SK-MEL-5 (cell line): ENCODE results near the gene RASGRP2. TPM values are rescaled to one million over a fixed set of nuclear protein-coding genes. Genes with fewer than 3 reads are reported as not detected.

Experiments
- DNase-seq: peaks from one replicate; pipeline ENCODE4 v3.0.0-alpha.2; 2016; ENCODE audit warnings: low read depth, low spot score
- in situ Hi-C: cut with HindIII; loops from 2 replicates; pipeline ENCODE4 v1.10.0; 2016; ENCODE audit warnings: low sequenced_read_pairs, high pct_unique_total_duplicates, low pct_unique_long_range_greater_than_20kb
- total RNA-seq: library from RNA; depleted of rRNA; stranded (reverse); fragments of >200 nt; shearing (Covaris generic); gene quantifications from 2 replicates; pipeline ENCODE4 v1.2.3, GENCODE V29; 2014

RASGRP2 gene
- total RNA-seq, 1 experiment from 2014 or later: not detected

DNA sequence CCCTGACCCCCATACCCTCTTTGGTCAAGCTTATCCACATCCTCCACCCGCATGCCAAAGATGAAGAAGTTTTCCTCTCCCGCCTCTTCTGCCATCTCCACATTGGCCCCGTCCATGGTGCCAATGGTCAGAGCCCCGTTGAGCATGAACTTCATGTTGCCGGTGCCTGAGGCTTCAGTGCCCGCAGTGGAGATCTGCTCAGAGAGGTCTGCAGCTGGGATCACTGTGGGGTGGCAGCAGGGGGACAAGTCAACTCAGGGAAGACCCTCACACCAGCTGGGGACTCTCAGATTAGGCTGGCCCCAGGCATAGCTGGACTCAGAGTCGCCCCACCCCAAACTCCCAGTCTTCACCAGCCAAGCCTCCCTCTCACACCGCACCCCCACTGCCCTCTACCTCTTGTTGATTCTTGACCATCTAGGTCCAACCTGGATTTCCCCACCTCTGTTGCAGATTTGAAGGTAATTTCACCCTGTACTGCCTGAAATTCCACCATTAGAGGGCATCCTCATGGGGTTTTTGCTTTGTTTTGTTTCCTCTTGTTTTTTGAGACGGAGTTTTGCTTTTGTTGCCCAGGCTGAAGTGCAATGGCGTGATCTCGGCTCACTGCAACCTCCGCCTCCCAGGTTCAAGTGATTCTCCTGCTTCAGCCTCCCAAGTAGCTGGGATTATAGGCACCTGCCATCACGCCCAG is 6.6 kb upstream of the RASGRP2 start:
- DNase-seq: no peak
- in situ Hi-C loops: no loop called here

DNA sequence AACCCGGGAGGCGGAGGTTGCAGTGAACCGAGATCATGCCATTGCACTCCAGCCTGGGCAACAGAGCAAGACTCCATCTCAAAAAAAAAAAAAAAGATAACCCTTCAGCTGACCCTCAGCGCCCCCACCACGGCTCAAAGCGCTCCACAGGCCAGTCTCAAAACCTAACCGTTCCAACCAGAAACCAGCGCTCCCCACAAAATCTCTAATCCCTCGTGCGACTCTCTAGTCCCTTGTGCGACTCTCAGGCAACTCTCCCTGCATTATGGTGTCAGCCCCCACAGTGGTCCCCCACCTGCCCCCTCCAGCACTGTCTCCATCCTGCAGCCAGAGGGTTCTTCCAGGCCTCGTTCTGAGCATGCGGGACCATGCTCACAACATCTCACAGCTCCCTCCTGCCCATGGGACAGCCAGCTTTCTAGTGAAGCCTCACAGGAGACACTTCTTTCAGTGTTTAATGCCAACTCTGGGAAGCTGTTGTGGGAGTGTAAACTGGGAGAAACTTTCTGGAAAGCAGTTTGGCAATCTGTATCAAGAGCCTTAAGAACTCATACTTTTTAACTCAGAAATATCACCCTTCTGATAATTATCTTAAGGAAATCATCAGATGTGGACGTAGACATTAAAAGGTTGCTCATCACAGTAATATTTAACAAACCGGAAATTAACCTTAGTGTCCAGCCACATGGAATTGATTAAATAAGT is 4.2 kb upstream of the RASGRP2 start:
- in situ Hi-C loops: no loop called here
- DNase-seq: no peak

- in situ Hi-C loops: no loop called here
- no peak for DNase-seq
Observed at GRCh38 chr11:64746486-64746885, 2.5 kb upstream of the RASGRP2 start.

DNA sequence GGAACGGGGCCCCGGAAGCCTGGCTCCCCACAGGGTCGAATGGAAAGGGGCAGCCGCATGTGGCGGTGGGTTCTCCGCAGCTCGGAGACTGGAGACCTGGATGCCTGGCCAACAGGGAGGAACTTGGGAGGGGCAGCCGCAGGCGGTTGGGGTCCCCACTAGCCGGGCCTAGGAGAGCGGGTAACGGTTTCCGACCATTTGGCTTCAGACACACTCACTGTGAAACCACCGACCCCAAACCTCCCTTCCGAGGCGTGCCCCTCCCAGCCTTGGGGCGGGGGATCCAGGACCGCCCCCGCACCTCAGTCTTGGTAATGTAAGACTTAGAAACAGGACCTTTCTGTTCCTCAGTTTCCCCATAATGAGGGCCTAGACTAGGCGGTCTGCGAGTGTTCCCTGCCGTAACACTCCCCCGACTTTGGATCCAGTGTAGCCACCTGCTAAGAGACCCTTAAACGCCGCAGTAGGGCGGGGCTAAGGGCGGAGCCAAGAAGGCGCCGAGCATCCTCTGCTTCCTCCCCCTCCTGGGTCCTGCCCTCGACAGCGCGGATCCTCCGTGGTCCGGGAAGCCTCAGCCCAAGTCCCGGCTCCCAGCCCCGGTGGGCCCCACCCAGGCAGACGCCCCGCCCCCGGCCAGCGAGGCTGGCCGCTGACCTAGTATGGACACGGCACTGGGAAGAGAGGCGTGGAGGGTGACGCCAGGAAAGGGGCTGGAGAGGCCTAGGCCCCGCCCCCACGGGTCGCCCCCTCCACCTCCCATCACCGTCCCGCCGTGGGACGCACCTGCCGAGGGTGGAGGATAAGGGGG is 1.8 kb upstream of the RASGRP2 start:
- DNase-seq: peak; percentile 52
- in situ Hi-C loops: no loop called here

- DNase-seq: no peak
- in situ Hi-C loops: no loop called here
Observed at GRCh38 chr11:64745189-64745520, 1.2 kb upstream of the RASGRP2 start.

- in situ Hi-C loops: no loop called here
- no peak for DNase-seq
Observed at GRCh38 chr11:64744544-64745188, 724 bp upstream of the RASGRP2 start.

- DNase-seq: no peak
- in situ Hi-C loops: no loop called here
Observed at GRCh38 chr11:64742889-64743590, 902 bp downstream of the RASGRP2 start.

- in situ Hi-C loops: no loop called here
- DNase-seq: no peak
Observed at GRCh38 chr11:64742087-64742888, 1.7 kb downstream of the RASGRP2 start.

- in situ Hi-C loops: no loop called here
- DNase-seq: no peak
Observed at GRCh38 chr11:64741375-64742086, 2.4 kb downstream of the RASGRP2 start.

DNA sequence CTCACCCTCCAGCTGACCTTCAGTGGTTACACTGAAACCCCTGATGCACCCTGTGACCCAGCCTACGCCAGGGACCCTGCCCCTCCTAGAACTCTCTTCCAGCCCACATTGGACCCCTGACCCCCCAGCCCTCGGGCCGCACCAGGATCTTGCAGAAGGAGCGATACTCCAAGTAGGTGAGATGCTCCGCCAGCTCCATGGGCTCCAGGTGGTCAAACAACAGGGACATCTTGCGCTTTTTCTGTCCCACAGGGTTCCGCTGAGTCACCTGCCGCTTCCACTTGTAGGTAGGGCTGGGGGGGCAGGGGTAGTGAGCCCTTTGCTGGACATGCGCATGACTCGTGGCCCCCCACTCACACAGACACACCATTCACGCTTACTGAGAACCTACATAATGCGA is 4.1 kb downstream of the RASGRP2 start:
- DNase-seq: no peak
- in situ Hi-C loops: no loop called here

- no peak for DNase-seq
- in situ Hi-C loops: no loop called here
Observed at GRCh38 chr11:64736654-64737053, 7.3 kb downstream of the RASGRP2 start.

GRCh38 chr11:64735725-64736259 is 8.2 kb downstream of the RASGRP2 start:
- DNase-seq: no peak
- in situ Hi-C loops: no loop called here

GRCh38 chr11:64734811-64735724 is 8.9 kb downstream of the RASGRP2 start:
- DNase-seq: no peak
- in situ Hi-C loops: no loop called here

DNA sequence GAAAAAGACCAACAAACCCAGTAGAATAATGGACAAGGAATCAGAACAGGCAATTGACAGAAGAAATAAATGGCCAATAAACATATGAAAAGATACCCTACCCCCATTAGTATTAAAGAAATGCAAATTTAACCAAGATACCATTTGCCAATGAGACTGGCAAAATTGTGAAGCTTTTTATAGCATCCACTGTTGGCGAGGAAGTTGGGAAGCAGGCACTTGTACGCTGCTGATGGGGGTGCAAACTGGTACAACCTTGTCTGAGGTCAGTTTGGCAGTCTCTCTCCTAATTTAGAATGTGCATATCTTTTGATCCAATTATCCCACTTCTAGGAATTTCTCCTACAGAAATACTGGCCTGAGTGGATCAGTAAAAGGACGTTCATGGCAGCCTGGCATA is 12.3 kb downstream of the RASGRP2 start:
- in situ Hi-C loops: no loop called here
- no peak for DNase-seq

GRCh38 chr11:64729851-64730382 is 14.0 kb downstream of the RASGRP2 start:
- DNase-seq: no peak

More at GRCh38 chr11:64729851-64730382, 14.0 kb downstream of the RASGRP2 start:
- in situ Hi-C loops: no loop called here
